CD4-positive, alpha-beta T cell treated with Interleukin-17A for 4 hours (primary cell): ENCODE measurements around the gene TFF2.

Experiments used
- DNase-seq: peaks from one replicate; pipeline ENCODE4 v3.0.0-alpha.2; 2020; ENCODE audit warnings: mixed read lengths

Gene TFF2

GRCh38 chr21:42343963-42344510, 6.8 kb downstream of the TFF2 start:
- no peak for DNase-seq

- no peak for DNase-seq
These were observed 7.2 kb downstream of the TFF2 start for GRCh38 chr21:42343556-42343955.

GRCh38 chr21:42343101-42343500, 7.7 kb downstream of the TFF2 start:
- no peak for DNase-seq

DNA sequence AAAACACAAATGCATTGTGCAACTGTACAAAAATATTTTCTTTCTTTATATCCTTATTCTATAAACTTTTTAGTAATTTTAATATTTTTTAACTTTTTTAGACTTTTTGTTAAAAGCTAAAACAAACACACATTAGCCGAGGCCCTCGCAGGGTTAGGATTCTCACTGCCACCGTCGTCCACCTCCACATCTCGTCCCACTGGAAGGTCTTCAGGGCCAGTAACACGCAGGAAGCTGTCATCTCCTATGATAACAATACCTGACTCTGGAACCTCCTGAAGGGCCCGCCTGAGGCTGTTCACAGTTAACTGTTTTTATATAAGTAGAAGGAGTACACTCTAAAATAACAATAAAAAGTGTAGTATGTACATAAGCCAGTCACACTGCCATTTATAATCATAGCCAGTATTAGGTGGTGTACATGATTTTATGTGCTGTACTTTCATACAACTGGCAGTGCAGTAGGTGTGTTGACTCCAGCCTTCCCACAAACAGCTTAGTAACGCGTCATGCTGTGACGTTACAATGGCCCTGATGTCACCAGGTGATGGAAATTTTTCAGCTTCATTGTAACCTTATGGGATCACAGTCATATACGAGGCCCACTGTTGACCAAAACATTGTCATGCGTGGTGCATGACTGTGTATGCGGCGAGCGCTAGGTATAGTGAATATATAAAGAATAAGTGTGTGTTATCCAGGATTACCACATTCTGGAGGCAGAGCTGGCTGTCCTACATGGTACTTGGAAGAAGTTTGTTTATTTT, 8.8 kb downstream of the TFF2 start:
- DNase-seq, result no peak

GRCh38 chr21:42340187-42341050, 10.4 kb downstream of the TFF2 start:
- no peak for DNase-seq

GRCh38 chr21:42338729-42339715, 11.8 kb downstream of the TFF2 start:
- no peak for DNase-seq

DNA sequence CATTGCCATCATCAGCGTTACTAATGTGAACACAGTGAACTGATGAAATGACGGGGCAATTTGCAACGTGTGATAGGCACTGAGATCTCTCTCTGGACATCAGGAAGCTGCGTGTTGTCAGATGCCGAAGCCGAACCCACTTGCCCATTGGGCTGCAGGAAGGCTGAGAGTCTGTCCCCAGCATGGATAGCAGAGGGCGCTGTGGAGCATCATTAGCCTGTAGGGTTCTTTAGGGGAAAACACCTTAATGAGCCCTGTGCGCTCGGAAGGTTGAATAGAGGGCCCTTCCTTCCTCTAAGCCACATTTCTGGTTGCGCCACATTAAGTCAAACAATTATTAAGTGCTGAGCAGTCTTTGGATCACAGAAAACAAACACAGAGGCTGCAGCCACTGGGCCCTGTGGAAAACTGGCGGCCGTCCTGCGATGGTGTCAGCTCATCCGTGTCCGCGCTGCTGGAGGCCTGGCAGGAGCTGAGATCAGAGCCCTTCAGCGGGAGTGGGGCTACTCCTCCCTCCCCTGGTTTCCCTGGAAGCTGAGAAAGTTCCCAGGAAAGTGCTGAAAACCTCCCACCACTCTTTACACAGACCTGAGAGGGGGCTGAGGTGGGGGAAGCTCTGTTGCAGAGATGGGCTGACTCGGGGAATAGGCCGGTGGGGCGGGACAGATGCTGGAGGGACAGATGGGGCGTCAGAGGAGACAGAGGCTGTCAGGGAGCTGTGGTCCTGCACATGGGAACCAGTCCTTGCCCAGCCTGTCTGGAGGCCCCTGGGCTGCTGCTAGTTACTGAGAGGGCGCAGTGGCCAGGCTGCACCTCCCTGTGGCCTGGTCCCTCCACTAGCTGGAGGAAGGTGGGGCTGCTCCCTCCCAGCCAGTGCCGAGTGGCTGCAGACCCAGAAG, 12.7 kb downstream of the TFF2 start:
- peak; percentile 88 for DNase-seq

- DNase-seq, result no peak
These were observed 13.5 kb downstream of the TFF2 start for GRCh38 chr21:42337276-42337675.

DNA sequence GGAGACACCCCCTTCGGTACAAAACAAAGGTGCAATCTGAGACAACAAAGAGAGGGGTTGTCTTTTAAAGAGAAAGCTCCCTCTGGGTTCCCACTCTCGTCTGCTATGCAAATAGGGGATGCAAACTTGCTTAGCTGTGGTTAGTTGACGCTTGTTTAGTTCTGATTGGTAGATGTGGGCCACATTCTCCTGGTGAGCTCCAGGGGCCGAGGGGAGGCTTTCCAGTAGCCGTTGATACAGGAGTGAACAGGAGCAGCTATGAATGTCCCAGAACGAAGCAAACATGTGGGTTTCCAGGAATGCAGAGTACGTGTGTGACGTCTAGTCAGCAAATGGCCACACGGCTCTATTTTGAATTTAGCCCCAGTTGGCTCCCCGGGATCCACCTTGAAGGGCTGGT, 14.7 kb downstream of the TFF2 start:
- no peak for DNase-seq

- no peak for DNase-seq
These were observed 18.1 kb downstream of the TFF2 start for GRCh38 chr21:42332557-42333317.

DNA sequence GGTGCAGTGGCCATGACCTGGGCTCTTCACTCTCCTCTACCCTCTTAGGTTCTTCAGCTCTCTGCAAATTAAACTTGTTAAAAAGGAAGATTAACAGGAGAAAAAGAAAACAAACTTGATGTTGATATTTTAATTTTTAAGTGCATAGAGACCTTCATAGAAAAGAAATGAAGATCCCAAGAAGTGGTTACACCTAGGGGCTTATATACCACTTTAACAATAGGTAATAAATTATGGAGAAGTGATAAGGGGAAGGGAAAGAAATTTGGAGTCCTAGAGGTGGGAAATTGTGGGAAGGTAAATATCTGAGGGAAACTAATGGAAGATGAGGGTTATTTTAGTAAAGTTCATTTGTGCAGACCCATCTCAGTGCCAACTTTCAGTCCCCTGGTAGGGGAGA, 19.1 kb downstream of the TFF2 start:
- no peak for DNase-seq

DNA sequence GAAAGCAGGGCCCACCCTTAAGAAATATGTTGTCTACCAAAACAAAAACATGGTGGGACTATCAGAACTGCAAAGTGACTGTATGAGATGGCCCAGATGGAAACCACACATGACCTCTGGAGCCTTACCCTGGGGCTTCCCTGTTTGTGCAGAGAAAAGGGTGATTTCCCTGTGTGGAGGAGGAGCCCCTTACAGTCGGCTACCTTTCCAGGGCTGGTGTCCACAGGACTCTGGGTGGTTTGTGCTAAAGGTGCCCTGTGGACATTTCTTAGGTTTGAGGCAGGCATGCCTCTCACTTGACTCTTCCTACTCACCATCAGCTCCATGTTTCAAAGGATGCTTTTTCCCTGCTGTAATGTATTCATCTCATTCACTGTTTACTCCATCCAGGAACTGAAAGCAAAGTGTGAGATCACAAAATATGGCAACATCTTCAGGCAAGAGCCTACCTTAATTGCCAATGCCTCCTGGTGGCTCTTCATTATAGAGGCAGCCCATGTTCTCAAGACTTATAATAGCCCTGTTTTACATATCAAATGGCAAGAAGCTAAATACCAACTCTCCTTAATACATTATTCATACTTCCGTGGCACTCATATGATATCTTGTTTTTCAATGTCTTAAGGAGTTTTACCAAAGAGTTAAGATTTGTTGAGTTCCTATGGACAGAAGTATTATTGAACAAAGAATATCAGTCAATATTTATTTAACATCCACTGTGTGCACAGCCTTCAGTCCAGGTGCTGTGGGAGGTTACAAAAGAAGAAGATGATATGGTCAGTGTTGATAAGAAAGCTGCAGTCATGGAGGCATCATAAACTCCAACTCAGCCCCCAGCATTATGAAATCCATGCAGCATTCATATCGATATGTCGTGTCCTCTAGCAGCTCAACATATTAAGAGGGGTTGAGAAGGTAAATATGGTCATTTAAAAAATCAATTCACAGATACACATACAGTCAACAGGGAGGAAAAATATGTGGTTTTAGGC, 20.1 kb downstream of the TFF2 start:
- DNase-seq, result no peak

DNA sequence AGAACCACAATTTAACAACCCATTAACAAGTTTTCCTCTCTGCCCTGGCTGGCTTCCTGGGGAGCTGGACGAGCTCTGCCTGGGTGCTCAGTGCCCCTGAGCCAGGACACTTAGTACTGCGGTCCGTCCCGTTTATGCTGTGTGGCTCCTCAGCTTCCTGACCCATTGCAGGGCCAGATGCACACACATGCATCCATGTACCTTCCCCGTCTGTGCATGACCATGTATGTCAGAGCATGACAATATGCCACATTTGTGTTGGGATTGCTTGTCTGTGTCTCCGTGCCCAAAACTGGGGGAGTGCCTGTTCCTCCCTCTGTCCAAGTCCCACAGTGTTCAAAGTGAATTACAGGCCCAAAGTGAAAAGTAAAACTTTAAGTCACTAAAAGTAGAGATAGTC, 25.9 kb downstream of the TFF2 start:
- no peak for DNase-seq

- DNase-seq, result no peak
These were observed 28.9 kb downstream of the TFF2 start for GRCh38 chr21:42321845-42322244.

- no peak for DNase-seq
These were observed 29.6 kb downstream of the TFF2 start for GRCh38 chr21:42321231-42321630.

DNA sequence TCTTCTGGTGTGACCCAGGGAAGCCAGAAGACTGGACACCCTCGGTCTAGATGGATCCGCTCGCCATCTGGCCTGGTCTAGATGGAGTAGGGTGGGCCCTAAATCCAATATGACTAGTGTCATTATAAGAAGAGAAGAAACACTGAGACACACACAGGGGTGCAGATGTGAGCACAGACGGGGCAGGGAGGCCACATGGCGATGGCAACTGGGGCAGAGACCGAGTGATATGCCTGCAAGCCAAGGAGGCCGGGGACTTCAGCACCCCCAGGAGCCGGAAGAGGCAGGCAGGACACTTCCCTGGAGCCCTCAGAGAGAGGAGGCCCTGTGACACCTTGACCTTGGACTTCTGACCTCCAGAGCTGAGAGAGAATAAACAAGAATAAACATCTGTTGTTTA, 30.0 kb downstream of the TFF2 start:
- DNase-seq, result no peak

DNA sequence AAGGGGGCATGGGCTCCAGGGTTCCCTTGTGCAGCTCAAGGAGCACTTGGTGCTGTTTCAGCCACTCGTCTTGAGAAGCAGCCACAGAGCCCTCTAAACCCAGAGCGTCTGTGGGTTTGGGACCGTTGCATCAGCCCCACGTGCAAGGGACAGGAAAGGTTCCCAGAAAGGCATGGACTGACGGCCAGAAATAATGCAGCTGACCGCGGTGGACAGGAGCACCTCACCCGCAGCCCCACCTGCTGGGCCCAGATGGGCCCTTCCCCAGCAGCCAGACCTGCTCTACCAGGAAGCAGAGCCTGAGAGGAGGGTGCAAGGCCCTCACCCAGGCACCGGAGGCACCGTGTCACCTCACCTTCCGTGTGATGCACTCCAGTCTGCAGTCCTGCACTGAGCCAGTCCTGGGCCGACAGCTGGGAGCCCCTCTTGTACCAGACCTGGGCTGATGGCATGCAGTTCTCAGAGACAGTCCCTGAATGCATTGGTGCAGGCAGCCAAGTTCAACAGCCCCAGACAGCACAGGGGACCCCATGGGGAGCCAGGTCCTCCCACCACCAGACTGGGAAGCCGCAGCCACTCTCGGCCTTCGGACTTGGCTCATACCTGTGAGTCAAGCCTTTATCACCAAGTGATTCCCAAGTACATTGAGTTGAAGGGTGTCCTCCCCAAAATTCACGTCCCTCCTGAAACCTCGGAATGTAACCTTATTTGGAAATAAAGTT, 30.8 kb downstream of the TFF2 start:
- DNase-seq, result no peak

DNA sequence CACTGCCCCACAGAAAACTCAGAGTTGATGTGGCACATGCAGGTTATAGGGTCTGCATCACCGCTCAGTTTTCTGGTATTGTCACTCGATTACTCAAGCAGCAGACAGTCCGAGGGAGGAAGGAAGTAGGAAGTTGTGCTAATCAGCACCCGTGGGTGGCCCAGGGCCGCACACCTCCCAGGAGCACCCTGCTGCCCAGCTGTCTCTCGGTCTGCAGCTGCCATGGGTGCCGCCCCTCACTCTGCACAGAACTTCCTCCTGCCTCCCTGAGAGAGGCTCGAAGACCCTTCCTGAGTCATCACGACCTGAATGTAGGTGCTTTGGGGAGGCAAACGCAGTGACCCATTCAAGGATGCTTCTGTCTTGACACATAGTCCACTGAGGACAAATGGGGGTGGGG, 31.4 kb downstream of the TFF2 start:
- no peak for DNase-seq
